Osteoblast (primary cell): ENCODE measurements around the gene CELF2. TPM values are rescaled to one million over a fixed set of nuclear protein-coding genes. Genes with fewer than 3 reads are reported as not detected.
A peak's percentile ranks its signal among the peaks of the same experiment; 100 is the strongest.

Experiments
- DNase-seq: peaks from one replicate; pipeline ENCODE4 v3.0.0; 2011; ENCODE audit warnings: low spot score, mixed read lengths; ENCODE audit not compliant: insufficient read length; ENCODE audit errors: missing footprints
- H2AFZ ChIP-seq: 2 replicates; pipeline ENCODE4 v1.6.0; 2011; ENCODE audit warnings: mild to moderate bottlenecking, low read length
- H3K27ac ChIP-seq: 2 replicates; pipeline ENCODE4 v1.5.1; 2011; ENCODE audit warnings: mild to moderate bottlenecking, low read depth, low read length, moderate library complexity
- H3K27me3 ChIP-seq: 2 replicates; pipeline ENCODE4 v1.6.0; 2012; ENCODE audit warnings: mild to moderate bottlenecking, control low read depth, inconsistent platforms, low read length, moderate library complexity; ENCODE audit not compliant: insufficient read depth
- H3K36me3 ChIP-seq: 2 replicates; pipeline ENCODE4 v1.5.1; 2011; ENCODE audit warnings: mild to moderate bottlenecking, low read length, control low read depth, moderate library complexity; ENCODE audit not compliant: insufficient read depth
- H3K4me1 ChIP-seq: 2 replicates; pipeline ENCODE4 v1.5.1; 2011; ENCODE audit warnings: mild to moderate bottlenecking, low read length, control low read depth, moderate library complexity; ENCODE audit not compliant: insufficient read depth
- H3K4me2 ChIP-seq: 2 replicates; pipeline ENCODE4 v1.6.0; 2011; ENCODE audit warnings: mild to moderate bottlenecking, low read length; ENCODE audit not compliant: insufficient read depth
- H3K4me3 ChIP-seq: fragments of 200-600 bp; sonication (generic); 3 replicates; pipeline ENCODE4 v1.5.1; 2012; ENCODE audit warnings: mild to moderate bottlenecking, low read length, inconsistent platforms; ENCODE audit not compliant: insufficient read depth
- H3K79me2 ChIP-seq: 2 replicates; pipeline ENCODE4 v1.6.0; 2012; ENCODE audit warnings: mild to moderate bottlenecking, low read length, control low read depth, inconsistent platforms; ENCODE audit not compliant: insufficient read depth
- H3K9me3 ChIP-seq: 2 replicates; pipeline ENCODE4 v1.5.1; 2011; ENCODE audit warnings: low read depth, low read length, control low read depth
- H4K20me1 ChIP-seq: 2 replicates; pipeline ENCODE4 v1.6.0; 2012; ENCODE audit warnings: mild to moderate bottlenecking, low read length, control low read depth; ENCODE audit not compliant: insufficient read depth
- total RNA-seq: library from RNA; depleted of rRNA; stranded (reverse); fragments of >200 nt; gene quantifications from 2 replicates; pipeline ENCODE4 v1.2.3, GENCODE V29; 2012
- TF ChIP-seq, protein P1 (sequence below): IDR thresholded peaks from 2 replicates; pipeline ENCODE4 v1.5.1; 2011; ENCODE audit warnings: mild to moderate bottlenecking, low read depth, low read length, moderate library complexity; ENCODE audit errors: extremely low read depth

Gene CELF2
- total RNA-seq, 1 donor, result 7.6 TPM

DNA sequence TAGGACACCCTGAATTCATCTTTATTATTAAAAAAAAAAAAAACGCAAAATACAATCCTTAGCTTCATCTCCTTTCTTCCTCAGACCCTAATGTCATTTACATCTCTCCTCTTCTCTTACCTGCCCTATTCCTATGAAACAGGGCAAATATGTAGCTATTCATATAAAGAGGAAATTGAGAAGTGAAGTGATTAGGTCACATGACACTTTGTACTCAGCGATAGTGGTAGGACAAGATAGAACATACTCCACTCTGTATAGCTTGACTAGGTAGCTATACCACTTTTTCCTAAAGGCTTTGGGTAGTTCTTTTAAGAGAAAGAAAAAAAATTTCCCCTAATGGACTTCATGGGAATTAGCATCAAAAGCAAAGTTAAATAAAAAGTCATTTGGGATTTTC, 6.2 kb upstream of the CELF2 start:
- H3K27ac ChIP-seq, result no peak overlapping the region
- no peaks in the 10 kb centered on the region for H3K79me2 ChIP-seq
- no peak overlapping the region for H3K4me2 ChIP-seq
- H4K20me1 ChIP-seq, result no peaks in the 10 kb centered on the region
- H3K4me3 ChIP-seq, result no peak overlapping the region
- H3K27me3 ChIP-seq, result peaks cover 5% of the 10 kb centered on the region
- H3K9me3 ChIP-seq, result no peaks in the 10 kb centered on the region
- no peaks in the 10 kb centered on the region for H3K4me1 ChIP-seq
- no peak overlapping the region for H2AFZ ChIP-seq
- no peaks in the 10 kb centered on the region for H3K36me3 ChIP-seq
- DNase-seq, result peak; percentile 58
- TF ChIP-seq, protein P1, sequence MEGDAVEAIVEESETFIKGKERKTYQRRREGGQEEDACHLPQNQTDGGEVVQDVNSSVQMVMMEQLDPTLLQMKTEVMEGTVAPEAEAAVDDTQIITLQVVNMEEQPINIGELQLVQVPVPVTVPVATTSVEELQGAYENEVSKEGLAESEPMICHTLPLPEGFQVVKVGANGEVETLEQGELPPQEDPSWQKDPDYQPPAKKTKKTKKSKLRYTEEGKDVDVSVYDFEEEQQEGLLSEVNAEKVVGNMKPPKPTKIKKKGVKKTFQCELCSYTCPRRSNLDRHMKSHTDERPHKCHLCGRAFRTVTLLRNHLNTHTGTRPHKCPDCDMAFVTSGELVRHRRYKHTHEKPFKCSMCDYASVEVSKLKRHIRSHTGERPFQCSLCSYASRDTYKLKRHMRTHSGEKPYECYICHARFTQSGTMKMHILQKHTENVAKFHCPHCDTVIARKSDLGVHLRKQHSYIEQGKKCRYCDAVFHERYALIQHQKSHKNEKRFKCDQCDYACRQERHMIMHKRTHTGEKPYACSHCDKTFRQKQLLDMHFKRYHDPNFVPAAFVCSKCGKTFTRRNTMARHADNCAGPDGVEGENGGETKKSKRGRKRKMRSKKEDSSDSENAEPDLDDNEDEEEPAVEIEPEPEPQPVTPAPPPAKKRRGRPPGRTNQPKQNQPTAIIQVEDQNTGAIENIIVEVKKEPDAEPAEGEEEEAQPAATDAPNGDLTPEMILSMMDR, result no peak

DNA sequence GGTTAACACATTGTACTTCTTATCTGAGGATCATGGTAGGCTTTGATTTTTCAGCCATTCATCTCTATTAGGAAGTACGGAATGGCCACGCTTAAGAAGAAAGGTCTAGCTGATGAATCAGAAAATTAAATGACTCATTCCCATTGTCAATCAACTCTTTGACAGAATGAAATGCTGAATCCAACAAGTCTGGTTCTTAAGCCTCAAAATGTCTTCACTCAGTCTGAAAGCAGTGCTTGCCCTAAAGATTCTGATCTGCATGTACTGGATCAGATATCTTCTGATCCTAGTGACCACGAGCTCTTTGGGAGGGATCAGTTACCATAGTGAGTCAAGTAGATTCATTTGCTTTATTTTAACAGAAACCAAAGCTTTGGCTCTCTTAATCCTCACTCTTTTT, 5.7 kb upstream of the CELF2 start:
- no peak for DNase-seq
- no peak overlapping the region for H3K27ac ChIP-seq
- H3K4me3 ChIP-seq, result no peak overlapping the region
- H3K36me3 ChIP-seq, result no peaks in the 10 kb centered on the region
- H3K4me1 ChIP-seq, result no peaks in the 10 kb centered on the region
- no peaks in the 10 kb centered on the region for H3K9me3 ChIP-seq
- H3K79me2 ChIP-seq, result no peaks in the 10 kb centered on the region
- H4K20me1 ChIP-seq, result no peaks in the 10 kb centered on the region
- TF ChIP-seq, protein P1, result no peak
- no peak overlapping the region for H3K4me2 ChIP-seq
- H3K27me3 ChIP-seq, result peaks cover 11% of the 10 kb centered on the region
- no peak overlapping the region for H2AFZ ChIP-seq

DNA sequence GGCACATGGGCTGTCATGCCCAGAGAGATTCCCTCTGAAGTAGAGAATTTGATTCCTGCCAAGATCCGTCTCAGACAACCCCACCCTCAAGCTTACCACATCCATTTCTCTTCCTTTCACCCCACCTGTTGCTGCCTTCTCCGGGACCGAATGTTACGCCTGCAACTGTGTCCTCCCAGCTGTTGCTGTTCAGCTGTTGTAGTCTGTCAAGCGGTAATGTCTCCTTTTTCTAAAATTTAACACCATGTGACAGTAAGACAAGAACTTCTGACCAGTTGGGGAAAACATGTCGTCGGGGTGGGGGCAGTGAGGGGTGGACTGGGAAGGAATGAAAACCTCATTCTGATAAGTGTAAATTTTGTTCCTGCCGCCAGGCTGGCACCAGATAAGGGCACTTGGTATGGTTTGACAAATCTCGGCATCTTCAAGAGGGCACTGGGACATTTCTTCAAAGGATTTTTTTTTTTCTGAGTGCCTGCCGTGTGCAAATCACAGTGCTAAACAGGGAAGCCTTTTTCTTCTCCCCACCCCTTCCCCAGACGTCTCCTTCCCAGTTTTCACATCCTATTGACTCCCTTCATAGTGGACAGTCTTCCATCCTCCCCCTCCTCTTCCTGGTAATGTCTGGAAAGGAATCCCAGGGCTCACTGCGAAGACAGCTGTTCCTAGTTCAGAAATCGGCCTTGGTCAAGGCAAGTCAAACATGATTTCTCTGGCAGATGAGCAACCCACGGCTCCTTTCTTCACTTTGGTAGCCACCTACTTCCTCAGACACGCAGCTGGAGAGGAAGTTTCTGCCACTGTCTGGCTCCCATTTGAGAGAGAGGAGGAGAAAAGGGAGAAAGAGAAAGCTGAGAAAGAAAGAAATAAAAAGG, 5.0 kb upstream of the CELF2 start:
- Histone ChIP-seq H3K9me3 (no peaks in the 10 kb centered on the region), H3K79me2 (no peaks in the 10 kb centered on the region), H3K27me3 (peaks cover 17% of the 10 kb centered on the region), H3K27ac (no peak overlapping the region), H3K4me2 (no peak overlapping the region), H3K4me1 (no peaks in the 10 kb centered on the region), H3K36me3 (no peaks in the 10 kb centered on the region), H3K4me3 (no peak overlapping the region), H2AFZ (no peak overlapping the region), H4K20me1 (no peaks in the 10 kb centered on the region)
- TF ChIP-seq, protein P1, result no peak
- DNase-seq, result no peak

DNA sequence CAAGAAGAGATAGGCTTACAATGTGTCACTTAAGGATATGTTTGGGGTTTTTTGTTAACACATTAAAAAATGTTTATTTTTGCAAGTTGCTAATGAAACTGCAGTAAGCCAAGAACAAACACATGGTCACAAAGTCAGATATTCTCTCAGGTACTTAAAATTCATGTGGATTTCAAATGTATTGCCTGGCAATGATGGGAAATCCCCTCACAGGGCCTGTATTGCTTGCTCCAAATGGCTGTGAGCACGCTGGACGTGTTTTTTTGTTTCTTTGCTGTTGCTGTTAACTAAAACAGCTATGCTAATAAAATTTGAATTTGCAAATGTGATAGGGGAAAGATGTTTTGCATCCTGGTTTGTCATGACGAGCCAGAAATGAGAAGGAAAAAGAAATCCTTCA, 3.8 kb upstream of the CELF2 start:
- H3K4me2 ChIP-seq, result no peak overlapping the region
- H3K27me3 ChIP-seq, result peaks cover 24% of the 10 kb centered on the region
- no peaks in the 10 kb centered on the region for H3K4me1 ChIP-seq
- no peaks in the 10 kb centered on the region for H3K36me3 ChIP-seq
- no peak overlapping the region for H2AFZ ChIP-seq
- no peaks in the 10 kb centered on the region for H4K20me1 ChIP-seq
- H3K4me3 ChIP-seq, result no peak overlapping the region
- no peak for DNase-seq
- no peaks in the 10 kb centered on the region for H3K79me2 ChIP-seq
- H3K27ac ChIP-seq, result no peak overlapping the region
- TF ChIP-seq, protein P1, result no peak
- H3K9me3 ChIP-seq, result no peaks in the 10 kb centered on the region
